T47D (cell line): Measurements from ENCODE around the gene MAPK10.

Experiments
- DNase-seq, 2 experiments: peaks; one replicate each; pipeline versions ENCODE4 v3.0.0 to v3.0.0-alpha.2; 2011 to 2012; ENCODE audit warnings: low read depth in 1 of 2, low spot score in 1 of 2
- JUND ChIP-seq: IDR thresholded peaks from 2 replicates; pipeline ENCODE4 v1.6.1; 2012; ENCODE audit warnings: low read depth
- in situ Hi-C: cut with HindIII; loops from 2 replicates; pipeline ENCODE4 v1.10.0; 2016; ENCODE audit warnings: low sequenced_read_pairs, low pct_unique_long_range_greater_than_20kb

Gene MAPK10

GRCh38 chr4:86130160-86130933, 229.5 kb downstream of the MAPK10 start:
- TF ChIP-seq JUND, result no peak
- in situ Hi-C loops, result no loop called here
- no peak for DNase-seq

- no peak for TF ChIP-seq JUND
- peak in 1 of 2 experiments; percentile 2 for DNase-seq
- in situ Hi-C loops, result no loop called here
Measured at GRCh38 chr4:86129546-86129945, 230.3 kb downstream of the MAPK10 start.

GRCh38 chr4:86122404-86122803, 237.4 kb downstream of the MAPK10 start:
- DNase-seq, result no peak
- TF ChIP-seq JUND, result no peak
- in situ Hi-C loops, result no loop called here

- DNase-seq, result no peak
- in situ Hi-C loops, result no loop called here
- TF ChIP-seq JUND, result no peak
Measured at GRCh38 chr4:86118711-86119110, 241.1 kb downstream of the MAPK10 start.

- DNase-seq, result no peak
- no peak for TF ChIP-seq JUND
- in situ Hi-C loops, result no loop called here
Measured at GRCh38 chr4:86117705-86118302, 242.0 kb downstream of the MAPK10 start.

- in situ Hi-C loops, result no loop called here
- no peak for DNase-seq
- no peak for TF ChIP-seq JUND
Measured at GRCh38 chr4:86114563-86114962, 245.3 kb downstream of the MAPK10 start.

GRCh38 chr4:86108834-86109233, 251.0 kb downstream of the MAPK10 start:
- TF ChIP-seq JUND, result no peak
- DNase-seq, result no peak
- in situ Hi-C loops, result no loop called here

- in situ Hi-C loops, result no loop called here
- no peak for TF ChIP-seq JUND
Measured at GRCh38 chr4:86108137-86108536, 251.7 kb downstream of the MAPK10 start.

GRCh38 chr4:86107112-86107511, 252.7 kb downstream of the MAPK10 start:
- DNase-seq, result no peak
- in situ Hi-C loops, result no loop called here
- TF ChIP-seq JUND, result no peak

More at GRCh38 chr4:86108137-86108536, 251.7 kb downstream of the MAPK10 start:
- DNase-seq, result no peak

- TF ChIP-seq JUND, result no peak
- in situ Hi-C loops, result no loop called here
Measured at GRCh38 chr4:86106475-86106874, 253.4 kb downstream of the MAPK10 start.

GRCh38 chr4:86101841-86102240, 258.0 kb downstream of the MAPK10 start:
- in situ Hi-C loops, result no loop called here
- no peak for TF ChIP-seq JUND
- DNase-seq, result no peak

More at GRCh38 chr4:86106475-86106874, 253.4 kb downstream of the MAPK10 start:
- no peak for DNase-seq

- in situ Hi-C loops, result no loop called here
- no peak for DNase-seq
Measured at GRCh38 chr4:86101410-86101809, 258.4 kb downstream of the MAPK10 start.

GRCh38 chr4:86100539-86101215, 259.2 kb downstream of the MAPK10 start:
- no peak for DNase-seq
- in situ Hi-C loops, result no loop called here
- no peak for TF ChIP-seq JUND

More at GRCh38 chr4:86101410-86101809, 258.4 kb downstream of the MAPK10 start:
- TF ChIP-seq JUND, result no peak
